ENCODE data around the gene ARFIP1.
"Not testable (repeated sequence)": the region's sequence is repeated elsewhere in the genome, so short reads cannot be mapped to it uniquely, and the experiment has no call there.

DNA sequence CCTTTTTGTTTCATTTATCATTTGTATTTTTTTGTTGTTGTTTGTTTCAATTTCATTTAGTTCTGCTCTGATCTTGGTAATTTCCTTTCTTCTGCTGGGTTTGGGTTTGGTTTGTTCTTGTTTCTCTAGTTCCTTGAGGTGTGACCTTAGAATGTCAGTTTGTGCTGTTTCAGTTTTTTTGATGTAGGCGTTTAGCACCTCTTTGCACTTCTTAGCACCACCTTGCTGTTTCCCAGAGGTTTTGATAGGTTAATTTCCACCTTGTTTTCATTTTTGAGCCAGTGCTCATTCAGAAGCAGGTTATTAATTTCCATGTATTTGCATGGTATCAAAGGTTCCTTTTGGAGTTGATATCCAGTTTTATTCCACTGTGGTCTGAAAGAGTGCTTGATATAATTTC lies 60.0 kb downstream of the ARFIP1 start:
- not testable (repeated sequence) for TF ChIP-seq POLR2A (IDR thresholded peaks at IDR 0.05; ENCODE audit: extremely low read depth, insufficient read length)
- TF ChIP-seq, protein P1, sequence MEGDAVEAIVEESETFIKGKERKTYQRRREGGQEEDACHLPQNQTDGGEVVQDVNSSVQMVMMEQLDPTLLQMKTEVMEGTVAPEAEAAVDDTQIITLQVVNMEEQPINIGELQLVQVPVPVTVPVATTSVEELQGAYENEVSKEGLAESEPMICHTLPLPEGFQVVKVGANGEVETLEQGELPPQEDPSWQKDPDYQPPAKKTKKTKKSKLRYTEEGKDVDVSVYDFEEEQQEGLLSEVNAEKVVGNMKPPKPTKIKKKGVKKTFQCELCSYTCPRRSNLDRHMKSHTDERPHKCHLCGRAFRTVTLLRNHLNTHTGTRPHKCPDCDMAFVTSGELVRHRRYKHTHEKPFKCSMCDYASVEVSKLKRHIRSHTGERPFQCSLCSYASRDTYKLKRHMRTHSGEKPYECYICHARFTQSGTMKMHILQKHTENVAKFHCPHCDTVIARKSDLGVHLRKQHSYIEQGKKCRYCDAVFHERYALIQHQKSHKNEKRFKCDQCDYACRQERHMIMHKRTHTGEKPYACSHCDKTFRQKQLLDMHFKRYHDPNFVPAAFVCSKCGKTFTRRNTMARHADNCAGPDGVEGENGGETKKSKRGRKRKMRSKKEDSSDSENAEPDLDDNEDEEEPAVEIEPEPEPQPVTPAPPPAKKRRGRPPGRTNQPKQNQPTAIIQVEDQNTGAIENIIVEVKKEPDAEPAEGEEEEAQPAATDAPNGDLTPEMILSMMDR (IDR thresholded peaks at IDR 0.05; ENCODE audit: low read depth, low read length), result not testable (repeated sequence)
- TF ChIP-seq, protein P2, sequence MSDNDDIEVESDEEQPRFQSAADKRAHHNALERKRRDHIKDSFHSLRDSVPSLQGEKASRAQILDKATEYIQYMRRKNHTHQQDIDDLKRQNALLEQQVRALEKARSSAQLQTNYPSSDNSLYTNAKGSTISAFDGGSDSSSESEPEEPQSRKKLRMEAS (IDR thresholded peaks at IDR 0.05; ENCODE audit: low read depth, low read length), result not testable (repeated sequence)
